ENCODE data around the gene PAOX. TPM values are rescaled to one million over a fixed set of nuclear protein-coding genes. Genes with fewer than 3 reads are reported as not detected.

PAOX gene
- polyA plus RNA-seq, 1 experiment, result 3.1 TPM

DNA sequence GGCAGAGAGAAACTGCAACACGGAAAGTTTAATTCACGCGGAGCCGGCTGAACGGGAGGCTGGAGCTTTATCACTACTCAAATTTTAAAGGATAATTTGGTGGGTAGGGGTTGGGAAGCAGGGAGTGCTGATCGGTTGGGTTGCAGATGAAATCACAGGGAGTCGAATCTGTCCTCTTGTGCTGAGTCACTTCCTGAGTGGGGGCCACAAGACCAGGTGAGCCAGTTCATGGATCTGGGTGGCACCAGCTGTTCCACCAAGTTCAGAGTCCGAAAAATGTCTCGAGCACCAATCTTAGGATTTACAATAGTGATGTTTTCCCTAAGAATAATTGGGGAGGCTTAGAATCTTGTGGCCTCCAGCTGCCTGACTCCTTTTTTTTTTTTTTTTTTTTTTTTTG is 35.5 kb upstream of the PAOX start:
- Histone ChIP-seq H3K4me3 (ENCODE audit: low read depth, low read length) (no peak overlapping the region), H3K27me3 (ENCODE audit: control insufficient read depth, insufficient read depth, low read length) (peaks cover 19% of the 10 kb centered on the region), H3K27ac (ENCODE audit: low read depth, low read length) (no peak overlapping the region), H3K9me3 (ENCODE audit: control insufficient read depth, insufficient read depth, low read length) (peaks cover 6% of the 10 kb centered on the region; the same call in 1 of the 2 replicates)
- no peak for TF ChIP-seq CTCF (IDR thresholded peaks at IDR 0.05; ENCODE audit: low read depth, low read length)
- no peak for DNase-seq (ENCODE audit: low read depth, low spot score)
- ChIA-PET CTCF (interaction anchor here (0.5 to 3.0 kb wide), 2 partner anchors 14 to 28 kb away, joined by 3 to 13 read pairs; no protein-coding TSS in a partner anchor), POLR2A (no interaction called here)

- Histone ChIP-seq H3K27ac (ENCODE audit: low read depth, low read length) (no peak overlapping the region), H3K9me3 (ENCODE audit: control insufficient read depth, insufficient read depth, low read length) (peaks cover 3% of the 10 kb centered on the region; the same call in 1 of the 2 replicates), H3K27me3 (ENCODE audit: control insufficient read depth, insufficient read depth, low read length) (peaks cover 19% of the 10 kb centered on the region), H3K4me3 (ENCODE audit: low read depth, low read length) (no peak overlapping the region)
- TF ChIP-seq CTCF (IDR thresholded peaks at IDR 0.05; ENCODE audit: low read depth, low read length), result no peak
- no peak for DNase-seq (ENCODE audit: low read depth, low spot score)
- ChIA-PET POLR2A (interaction anchor here (1.2 kb wide), 1 partner anchor 14 kb away, joined by 3 read pairs; the partner anchor contains the start of gene FUOM), CTCF (interaction anchor here (1.2 kb wide), 1 partner anchor 15 kb away, joined by 8 read pairs; no protein-coding TSS in a partner anchor)
Observed at GRCh38 chr10:133344236-133344635, 34.8 kb upstream of the PAOX start.

GRCh38 chr10:133346413-133346812 is 32.6 kb upstream of the PAOX start:
- CTCF ChIA-PET, result interaction anchor here (2.7 kb wide), 1 partner anchor 17 kb away, joined by 17 read pairs; no protein-coding TSS in a partner anchor
- Histone ChIP-seq H3K4me3 (ENCODE audit: low read depth, low read length) (no peak overlapping the region), H3K27me3 (ENCODE audit: control insufficient read depth, insufficient read depth, low read length) (peaks cover 18% of the 10 kb centered on the region), H3K9me3 (ENCODE audit: control insufficient read depth, insufficient read depth, low read length) (no peaks in the 10 kb centered on the region; the same call in 1 of the 2 replicates), H3K27ac (ENCODE audit: low read depth, low read length) (no peak overlapping the region)
- POLR2A ChIA-PET, result interaction anchor here (0.7 kb wide), 1 partner anchor 297 kb away, joined by 4 read pairs; no protein-coding TSS in a partner anchor
- TF ChIP-seq CTCF (IDR thresholded peaks at IDR 0.05; ENCODE audit: low read depth, low read length), result no peak
- DNase-seq (ENCODE audit: low read depth, low spot score), result no peak

GRCh38 chr10:133347710-133348517 is 31.1 kb upstream of the PAOX start:
- Histone ChIP-seq H3K4me3 (ENCODE audit: low read depth, low read length) (no peak overlapping the region), H3K27me3 (ENCODE audit: control insufficient read depth, insufficient read depth, low read length) (peaks cover 13% of the 10 kb centered on the region), H3K27ac (ENCODE audit: low read depth, low read length) (no peak overlapping the region), H3K9me3 (ENCODE audit: control insufficient read depth, insufficient read depth, low read length) (no peaks in the 10 kb centered on the region; the same call in 1 of the 2 replicates)
- CTCF ChIA-PET, result interaction anchor here (2.7 kb wide), 1 partner anchor 18 kb away, joined by 17 read pairs; no protein-coding TSS in a partner anchor
- no peak for DNase-seq (ENCODE audit: low read depth, low spot score)
- POLR2A ChIA-PET, result interaction anchor here (0.5 kb wide), 1 partner anchor 10 kb away, joined by 3 read pairs; the partner anchor contains the start of gene FUOM
- TF ChIP-seq CTCF (IDR thresholded peaks at IDR 0.05; ENCODE audit: low read depth, low read length), result no peak

- TF ChIP-seq CTCF (IDR thresholded peaks at IDR 0.05; ENCODE audit: low read depth, low read length), result no peak
- CTCF ChIA-PET, result no interaction called here
- Histone ChIP-seq H3K27ac (ENCODE audit: low read depth, low read length) (no peak overlapping the region), H3K4me3 (ENCODE audit: low read depth, low read length) (no peak overlapping the region), H3K27me3 (ENCODE audit: control insufficient read depth, insufficient read depth, low read length) (peaks cover 13% of the 10 kb centered on the region), H3K9me3 (ENCODE audit: control insufficient read depth, insufficient read depth, low read length) (no peaks in the 10 kb centered on the region; the same call in 1 of the 2 replicates)
- no peak for DNase-seq (ENCODE audit: low read depth, low spot score)
- POLR2A ChIA-PET, result no interaction called here
Observed at GRCh38 chr10:133349160-133349568, 29.9 kb upstream of the PAOX start.
